Right lobe of liver (tissue), 4 donors: ENCODE data around the gene HSPD1.

Experiments used
- POLR2A ChIP-seq: fragments of 450-650 bp; IDR thresholded peaks from one replicate; pipeline ENCODE4 v1.6.1; 2017; ENCODE audit warnings: antibody characterized with exemption, mild to moderate bottlenecking
- TF ChIP-seq, protein P1 (sequence below), 4 donors: fragments of 200-600 bp in 3 of 4; fragments of 450-650 bp in 1 of 4; IDR thresholded peaks; one replicate each; pipeline versions ENCODE4 v1.5.1 to v1.8.0; 2016 to 2022; ENCODE audit warnings: antibody characterized with exemption in 4 of 4, mild to moderate bottlenecking in 2 of 4
- donor health status: DM: no; HTN: no; CAD: no.
- donor health status: DM: no; HTN: no; CAD: no.
- donor health status: DM: no; HTN: yes; CAD: no.

DNA sequence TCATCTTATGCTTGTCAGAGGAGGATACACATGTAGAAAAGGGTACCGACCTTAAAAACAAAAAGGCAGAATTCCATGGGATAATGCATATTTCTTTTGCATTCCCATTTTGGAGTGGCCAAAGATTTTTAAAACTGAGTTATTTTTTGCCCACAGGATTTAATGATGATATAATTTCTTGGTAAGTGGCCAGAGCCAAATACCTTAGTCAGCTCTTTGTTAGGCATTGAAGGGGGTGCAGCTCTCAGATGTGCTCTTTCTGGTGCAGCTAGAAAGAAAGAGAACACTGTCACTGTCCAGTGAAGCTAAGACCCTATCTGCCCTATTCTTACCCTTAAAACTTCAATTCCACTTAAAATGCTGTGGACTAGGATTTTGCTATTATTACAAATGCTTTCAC lies 35.5 kb downstream of the HSPD1 start:
- TF ChIP-seq, protein P1, sequence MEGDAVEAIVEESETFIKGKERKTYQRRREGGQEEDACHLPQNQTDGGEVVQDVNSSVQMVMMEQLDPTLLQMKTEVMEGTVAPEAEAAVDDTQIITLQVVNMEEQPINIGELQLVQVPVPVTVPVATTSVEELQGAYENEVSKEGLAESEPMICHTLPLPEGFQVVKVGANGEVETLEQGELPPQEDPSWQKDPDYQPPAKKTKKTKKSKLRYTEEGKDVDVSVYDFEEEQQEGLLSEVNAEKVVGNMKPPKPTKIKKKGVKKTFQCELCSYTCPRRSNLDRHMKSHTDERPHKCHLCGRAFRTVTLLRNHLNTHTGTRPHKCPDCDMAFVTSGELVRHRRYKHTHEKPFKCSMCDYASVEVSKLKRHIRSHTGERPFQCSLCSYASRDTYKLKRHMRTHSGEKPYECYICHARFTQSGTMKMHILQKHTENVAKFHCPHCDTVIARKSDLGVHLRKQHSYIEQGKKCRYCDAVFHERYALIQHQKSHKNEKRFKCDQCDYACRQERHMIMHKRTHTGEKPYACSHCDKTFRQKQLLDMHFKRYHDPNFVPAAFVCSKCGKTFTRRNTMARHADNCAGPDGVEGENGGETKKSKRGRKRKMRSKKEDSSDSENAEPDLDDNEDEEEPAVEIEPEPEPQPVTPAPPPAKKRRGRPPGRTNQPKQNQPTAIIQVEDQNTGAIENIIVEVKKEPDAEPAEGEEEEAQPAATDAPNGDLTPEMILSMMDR (IDR thresholded peaks at IDR 0.05), result no peak
- no peak for TF ChIP-seq POLR2A
